ENCODE measurements around the gene FAM47E.

- no peak for TF ChIP-seq POLR2AphosphoS5 (IDR thresholded peaks at IDR 0.05)
- TF ChIP-seq POLR2A (IDR thresholded peaks at IDR 0.05): no peak
Observed at GRCh38 chr4:76253511-76253910, 2.0 kb downstream of the FAM47E start.

Measured in prostate gland (tissue), 1 donor.